HG02571 (cell line): Measurements from ENCODE around the gene SEZ6L2.
"Not testable (repeated sequence)": the region's sequence is repeated elsewhere in the genome, so short reads cannot be mapped to it uniquely, and the experiment has no call there.

Experiments
- ATAC-seq: cut with Tn5 transposase; IDR thresholded peaks from one replicate; pipeline ENCODE4 v1.9.1; 2021; ENCODE audit warnings: mild to moderate bottlenecking, moderate library complexity; ENCODE audit not compliant: unreplicated experiment

The SEZ6L2 gene

DNA sequence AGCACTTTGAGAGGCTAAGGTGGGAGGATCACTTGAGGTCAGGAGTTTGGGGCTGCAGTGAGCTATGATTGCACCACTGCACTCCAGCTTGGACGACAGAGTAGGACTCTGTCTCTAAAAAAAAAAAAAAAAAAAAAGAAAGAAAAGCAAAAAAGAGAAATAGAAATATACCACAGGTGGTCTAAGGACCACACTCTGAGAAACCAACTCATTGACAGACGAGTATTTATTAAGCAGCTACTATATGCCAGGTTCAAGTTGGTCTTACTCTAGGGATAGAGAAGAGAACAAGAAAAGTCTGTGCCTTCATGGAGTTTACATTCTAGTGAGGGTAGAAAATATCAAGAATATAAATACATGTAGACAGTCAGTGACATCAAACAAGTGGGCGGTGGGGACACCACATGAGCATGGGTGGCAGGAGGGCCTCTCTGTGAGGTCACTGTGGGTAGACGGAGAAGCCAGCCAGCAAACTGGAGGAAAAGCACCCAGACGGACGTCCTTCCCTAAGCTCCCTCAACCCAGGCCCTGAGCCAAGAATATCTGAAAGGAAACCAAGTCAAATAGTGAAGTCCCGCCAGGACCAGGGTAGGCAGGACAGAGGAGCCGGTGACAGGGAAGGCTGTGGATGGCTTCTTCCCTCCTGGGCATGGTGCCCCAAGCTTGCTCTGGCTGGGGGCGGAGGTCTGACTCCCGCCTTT, 41.1 kb downstream of the SEZ6L2 start:
- ATAC-seq: no peak

GRCh38 chr16:29857133-29857760, 42.1 kb downstream of the SEZ6L2 start:
- ATAC-seq: no peak

DNA sequence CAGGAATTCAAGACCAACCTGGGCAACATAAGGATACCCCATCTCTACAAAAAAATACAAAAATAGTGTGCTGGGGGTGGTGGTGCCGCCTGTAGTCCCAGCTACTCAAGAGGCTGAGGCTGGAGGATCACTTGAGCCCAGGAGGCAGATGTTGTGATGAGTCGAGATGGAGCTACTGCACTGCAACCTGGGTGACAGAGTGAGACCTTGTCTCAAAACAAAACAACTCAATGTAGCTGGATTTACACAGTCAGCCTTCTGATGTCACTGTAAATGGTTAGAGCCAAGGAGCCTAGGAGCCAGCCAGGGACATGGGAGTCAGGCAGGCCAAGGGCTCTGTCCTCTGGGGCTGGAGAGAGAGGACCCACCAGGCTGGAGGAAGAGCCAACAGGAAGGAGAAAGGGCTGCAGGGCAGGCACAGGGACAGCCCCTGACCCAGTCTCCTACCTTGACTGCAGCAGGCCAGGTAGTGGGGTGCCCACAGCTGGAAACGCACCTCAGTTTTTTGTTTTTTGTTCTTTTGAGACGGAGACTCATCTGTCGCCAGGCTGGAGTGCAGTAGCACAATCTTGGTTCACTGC, 44.7 kb downstream of the SEZ6L2 start:
- no peak for ATAC-seq

DNA sequence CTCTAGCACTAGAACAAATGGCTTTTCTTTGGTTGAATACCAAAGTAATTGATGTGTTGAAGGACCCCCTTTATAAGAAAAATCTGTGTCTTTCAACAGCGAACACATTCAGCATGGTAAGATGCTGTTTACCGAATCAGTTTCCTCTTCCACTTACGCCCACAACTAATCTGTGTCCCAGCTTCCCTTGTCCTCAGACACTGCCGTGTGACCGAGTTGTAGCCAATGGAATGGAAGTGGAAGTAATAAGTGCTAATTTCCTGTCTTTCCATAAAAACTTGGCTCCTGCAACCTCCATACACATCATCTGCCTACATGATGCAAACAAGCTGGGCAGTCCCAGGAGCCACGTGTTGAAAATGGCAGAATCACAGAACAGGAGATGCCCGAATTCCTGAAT, 46.7 kb downstream of the SEZ6L2 start:
- no peak for ATAC-seq

DNA sequence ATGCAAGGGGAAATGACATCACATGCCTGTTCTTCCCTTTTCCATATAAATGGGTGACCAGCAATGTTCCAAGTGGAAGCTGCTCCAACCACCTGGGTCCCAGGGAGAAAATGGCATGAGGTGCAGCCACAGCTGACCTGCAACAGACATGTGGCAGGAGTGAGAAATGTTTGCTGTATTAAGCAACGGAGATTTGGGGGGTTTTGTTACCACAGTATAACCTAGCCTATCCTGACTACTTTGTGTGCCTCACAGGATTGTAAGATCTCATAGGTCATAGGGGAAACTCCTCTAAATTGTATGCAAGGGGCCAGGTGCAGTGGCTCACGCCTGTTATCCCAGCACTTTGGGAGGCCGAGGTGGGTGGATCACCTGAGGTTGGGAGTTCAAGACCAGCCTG, 48.4 kb downstream of the SEZ6L2 start:
- no peak for ATAC-seq

DNA sequence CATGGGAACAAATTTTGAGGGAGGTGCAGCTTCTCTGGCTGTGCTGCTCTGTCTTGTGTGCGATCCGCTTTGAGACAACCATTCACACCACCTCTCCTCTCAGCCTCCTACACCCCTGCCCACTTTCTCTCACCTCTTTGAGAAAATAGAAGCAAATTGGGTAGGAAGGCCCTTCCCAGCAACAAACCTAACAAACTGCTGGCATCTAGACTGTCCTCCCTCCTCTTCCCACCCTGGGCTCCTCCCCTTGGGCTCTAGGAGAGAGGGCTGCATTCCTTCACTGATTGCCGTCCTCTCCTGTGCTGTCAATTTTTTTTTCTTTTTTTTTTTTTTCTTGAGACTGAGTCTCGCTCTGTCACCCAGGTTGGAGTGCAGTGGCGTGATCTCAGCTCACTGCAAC, 49.8 kb downstream of the SEZ6L2 start:
- no peak for ATAC-seq

GRCh38 chr16:29848420-29849297, 50.7 kb downstream of the SEZ6L2 start:
- no peak for ATAC-seq

DNA sequence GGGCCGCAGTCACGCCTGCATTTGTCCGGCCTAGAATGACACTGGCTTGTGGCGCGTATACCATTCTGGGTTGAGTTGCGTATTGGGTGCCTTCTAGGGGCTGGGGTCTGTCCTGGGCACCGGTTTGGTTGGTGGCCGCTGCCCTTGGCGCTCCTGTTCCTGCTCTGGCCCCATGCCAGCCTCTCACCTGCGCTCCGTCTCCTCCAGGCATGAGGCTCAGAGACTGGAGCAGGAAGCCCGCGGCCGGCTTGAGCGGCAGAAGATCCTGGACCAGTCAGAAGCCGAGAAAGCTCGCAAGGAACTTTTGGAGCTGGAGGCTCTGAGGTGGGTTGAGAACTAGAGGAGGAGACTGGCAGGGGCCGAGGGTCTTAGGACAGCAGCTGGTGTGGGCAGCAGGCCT, 53.7 kb downstream of the SEZ6L2 start:
- ATAC-seq: no peak

DNA sequence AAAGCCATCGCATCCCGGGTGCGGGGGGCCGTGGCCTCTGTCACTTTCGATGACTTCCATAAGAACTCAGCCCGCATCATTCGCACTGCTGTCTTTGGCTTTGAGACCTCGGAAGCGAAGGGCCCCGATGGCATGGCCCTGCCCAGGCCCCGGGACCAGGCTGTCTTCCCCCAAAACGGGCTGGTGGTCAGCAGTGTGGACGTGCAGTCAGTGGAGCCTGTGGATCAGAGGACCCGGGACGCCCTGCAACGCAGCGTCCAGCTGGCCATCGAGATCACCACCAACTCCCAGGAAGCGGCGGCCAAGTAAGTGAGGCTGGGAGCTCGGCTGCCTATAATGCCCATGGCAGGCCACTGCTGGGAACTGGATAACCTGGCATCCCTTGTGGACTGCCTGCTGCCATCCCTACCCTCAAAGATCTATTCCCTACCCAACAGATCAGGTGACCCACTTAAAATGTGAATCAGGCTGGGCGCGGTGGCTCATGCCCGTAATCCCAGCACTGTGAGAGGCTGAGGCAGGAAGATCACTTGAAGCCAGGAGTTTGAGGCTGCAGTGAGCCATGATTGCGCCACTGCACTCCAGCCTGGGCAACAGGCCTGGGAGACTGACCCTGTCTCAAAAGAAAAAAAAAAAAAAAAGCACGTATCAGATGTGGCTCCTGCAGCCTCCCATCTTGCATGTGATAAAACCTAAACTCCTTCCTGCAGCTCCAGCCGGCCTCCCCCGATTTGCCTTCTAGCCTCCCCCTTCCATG, 54.6 kb downstream of the SEZ6L2 start:
- ATAC-seq: no peak

GRCh38 chr16:29843931-29844330, 55.4 kb downstream of the SEZ6L2 start:
- ATAC-seq: no peak

DNA sequence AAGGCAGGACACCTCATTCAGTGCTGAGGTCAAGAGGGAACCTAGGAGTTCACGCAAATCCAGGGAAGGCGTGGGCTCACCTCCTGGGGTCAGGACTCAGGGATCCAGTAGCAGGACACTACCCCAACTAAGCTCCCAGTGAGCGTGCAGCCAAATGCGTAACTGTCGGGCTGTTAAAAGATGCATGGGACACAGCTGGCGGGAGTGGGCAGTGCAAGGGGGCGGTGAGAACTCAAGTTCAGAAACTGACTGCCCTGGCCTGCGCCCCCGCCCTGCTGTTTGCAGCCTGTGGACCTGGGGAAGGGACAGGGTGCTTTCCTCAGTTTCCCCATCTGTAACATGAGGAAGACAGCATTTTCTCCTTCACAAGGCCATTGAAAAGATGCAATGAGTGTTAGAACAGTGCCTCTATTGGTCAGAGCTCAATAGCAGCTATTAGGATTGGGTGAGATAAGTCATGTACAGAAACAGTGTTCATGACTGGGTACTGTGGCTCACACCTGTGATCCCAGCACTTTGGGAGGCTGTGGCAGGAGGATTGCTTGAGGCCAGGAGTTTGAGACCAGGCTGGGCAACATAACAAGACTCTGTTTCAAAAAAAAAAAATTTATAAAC, 56.5 kb downstream of the SEZ6L2 start:
- ATAC-seq: no peak

GRCh38 chr16:29841631-29842030, 57.7 kb downstream of the SEZ6L2 start:
- no peak for ATAC-seq

- ATAC-seq: no peak
These were observed 59.1 kb downstream of the SEZ6L2 start for GRCh38 chr16:29840240-29840639.

- ATAC-seq: no peak
These were observed 59.5 kb downstream of the SEZ6L2 start for GRCh38 chr16:29839822-29840221.

DNA sequence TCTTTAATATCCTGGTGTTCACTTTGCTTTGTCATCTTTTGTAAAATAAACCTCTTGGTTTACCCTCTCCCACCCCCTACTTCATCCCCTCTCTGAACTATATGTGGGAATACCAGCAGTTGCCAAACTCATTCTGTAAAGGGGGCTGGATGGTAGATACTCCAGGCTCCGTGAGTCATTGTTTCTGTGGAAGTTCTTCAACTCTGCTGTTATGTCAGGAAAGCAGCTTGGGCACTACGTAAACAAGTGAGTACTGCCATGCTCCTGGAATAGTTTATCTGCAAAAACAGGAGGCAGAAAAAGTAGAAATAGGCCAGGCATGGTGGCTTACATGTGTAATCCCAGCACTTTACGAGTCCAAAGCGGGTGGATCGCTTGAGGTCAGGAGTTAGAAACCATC, 61.5 kb downstream of the SEZ6L2 start:
- ATAC-seq: no peak

GRCh38 chr16:29836623-29837022, 62.7 kb downstream of the SEZ6L2 start:
- no peak for ATAC-seq

DNA sequence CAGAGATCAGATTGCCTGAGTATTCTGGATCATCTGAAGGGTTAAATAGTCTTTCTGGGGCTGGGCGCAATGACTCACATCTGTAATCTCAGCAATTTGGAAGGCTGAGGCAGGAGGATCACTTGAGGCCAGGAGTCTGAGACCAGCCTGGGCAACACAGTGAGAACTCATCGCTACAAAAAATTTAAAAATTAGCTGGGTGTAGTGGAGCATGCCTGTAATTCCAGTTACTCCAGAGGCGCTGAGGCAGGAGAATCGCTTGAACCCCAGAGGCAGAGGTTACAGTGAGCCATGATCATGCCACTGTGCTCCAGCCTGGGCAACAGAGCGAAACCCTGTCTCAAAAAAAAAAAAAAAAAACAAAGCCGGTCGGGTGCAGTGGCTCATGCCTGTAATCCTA, 63.4 kb downstream of the SEZ6L2 start:
- ATAC-seq: no peak

GRCh38 chr16:29834079-29834478, 65.3 kb downstream of the SEZ6L2 start:
- no peak for ATAC-seq

DNA sequence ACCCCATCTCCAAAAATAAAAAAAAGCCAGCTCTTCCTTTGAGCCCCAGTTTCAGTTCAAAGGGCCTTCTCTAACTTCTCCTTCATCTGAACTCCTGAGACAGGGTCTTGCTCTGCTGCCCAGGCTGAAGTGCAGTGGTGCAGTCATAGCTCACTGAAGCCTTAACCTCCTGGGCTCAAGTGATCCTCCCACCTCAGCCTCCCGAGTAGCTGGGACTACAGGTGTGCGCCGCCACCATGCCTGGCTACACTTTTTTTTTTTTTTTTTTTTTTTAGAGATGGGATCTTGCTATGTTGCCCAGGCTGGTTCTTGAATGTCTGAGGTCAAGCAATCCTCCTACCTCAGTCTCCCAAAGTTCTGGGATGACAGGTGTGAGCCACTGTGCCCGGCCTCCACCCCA, 66.1 kb downstream of the SEZ6L2 start:
- ATAC-seq: not testable (repeated sequence)

GRCh38 chr16:29831490-29831889, 67.9 kb downstream of the SEZ6L2 start:
- no peak for ATAC-seq
